SH-SY5Y (cell line): ENCODE measurements around the gene SV2C.

Source experiments
- GATA2 ChIP-seq: IDR thresholded peaks from 2 replicates; pipeline ENCODE4 v1.6.1; 2011; ENCODE audit warnings: mild to moderate bottlenecking, low read depth, low read length
- GATA3 ChIP-seq: IDR thresholded peaks from 2 replicates; pipeline ENCODE4 v1.6.1; 2011; ENCODE audit warnings: low read depth, mild to moderate bottlenecking, low read length, moderate library complexity

GRCh38 chr5:76388791-76389512, 305.8 kb downstream of the SV2C start:
- no peak for TF ChIP-seq GATA3
- no peak for TF ChIP-seq GATA2
